K562 (cell line): ENCODE data around the gene LIF. TPM values are rescaled to one million over a fixed set of nuclear protein-coding genes. Genes with fewer than 3 reads are reported as not detected.

Experiments
- ATAC-seq: fragments of 200-7000 bp; cut with Tn5 transposase; 3 replicates; pipeline ENCODE4 v1.9.1; 2020; ENCODE audit warnings: moderate library complexity
- BruUV-seq: library from RNA; stranded (reverse); fragments of 400-500 nt; replicated peaks from 2 replicates; lab custom pipeline; 2021; lab: Mats Ljungman, UMichigan
- CTCF ChIA-PET: fragments of 300-600 bp; formaldehyde crosslinking; extraction: SDS; loops from one replicate; lab custom pipeline; 2021; ENCODE audit warnings: low intra/inter-chr PET ratio; lab: Yijun Ruan, JAX
- POLR2A ChIA-PET: fragments of 300-600, 350-650 bp; sonication (Branson Sonifier 250); formaldehyde crosslinking; extraction: SDS; loops from one replicate; lab custom pipeline; 2021; ENCODE audit warnings: antibody characterized with exemption, inconsistent platforms; lab: Yijun Ruan, JAX
- DNase-seq, 4 experiments: peaks; one replicate each; pipeline versions ENCODE4 v3.0.0 to v3.0.0-alpha.2; 2011 to 2018; ENCODE audit warnings: low spot score in 3 of 4, mixed read lengths in 3 of 4; ENCODE audit errors: extremely low read depth in 1 of 4
- FAIRE-seq: peaks from 2 replicates; lab custom pipeline; 2011; peaks lifted over from hg19 to GRCh38; lab: Jason Lieb, UNC
- H2AFZ ChIP-seq: 2 replicates; pipeline ENCODE4 v1.6.0; 2011; ENCODE audit warnings: low read depth, low read length, control low read depth, inconsistent platforms
- H3K27ac ChIP-seq: fragments of 200-600 bp; 3 replicates; pipeline ENCODE4 v1.8.0; 2011; ENCODE audit warnings: low read depth, mild to moderate bottlenecking, control low read depth, inconsistent platforms, low read length, moderate library complexity, mixed read lengths; ENCODE audit errors: extremely low read depth
- H3K27me3 ChIP-seq, 2 experiments: fragments of 300-600 bp in 1 of 2; 2 replicates in 1 of 2; 3 replicates in 1 of 2; pipeline versions ENCODE4 v1.6.0 to v1.8.0; 2011; ENCODE audit warnings: inconsistent platforms in 2 of 2, low read length in 2 of 2, mild to moderate bottlenecking in 1 of 2, mixed read lengths in 1 of 2, moderate library complexity in 1 of 2; ENCODE audit not compliant: control insufficient read depth in 2 of 2, insufficient read depth in 2 of 2
- H3K36me3 ChIP-seq: fragments of 300-600 bp; 3 replicates; pipeline ENCODE4 v1.8.0; 2011; ENCODE audit warnings: mild to moderate bottlenecking, low read length, inconsistent platforms; ENCODE audit not compliant: control insufficient read depth, insufficient read depth
- H3K4me1 ChIP-seq, 2 experiments: fragments of 200-600 bp in 1 of 2; replicated peaks in 1 of 2; 2 replicates in 1 of 2; 3 replicates in 1 of 2; pipeline versions ENCODE4 v1.5.1 to v1.8.0; 2011; ENCODE audit warnings: inconsistent platforms in 2 of 2, low read length in 2 of 2, mild to moderate bottlenecking in 1 of 2, mixed read lengths in 1 of 2, moderate library complexity in 1 of 2; ENCODE audit not compliant: control insufficient read depth in 2 of 2, insufficient read depth in 2 of 2
- H3K4me2 ChIP-seq: 2 replicates; pipeline ENCODE4 v1.6.1; 2011; ENCODE audit warnings: low read length, control low read depth, inconsistent platforms, mixed read lengths; ENCODE audit not compliant: insufficient read depth
- H3K4me3 ChIP-seq: fragments of 200-600 bp; sonication (generic), shearing (Covaris generic); 2 replicates; pipeline ENCODE4 v1.5.1; 2016; ENCODE audit warnings: control low read depth, inconsistent platforms
- H3K79me2 ChIP-seq: fragments of 200-600 bp; 3 replicates; pipeline ENCODE4 v1.8.0; 2011; ENCODE audit warnings: low read length, inconsistent platforms; ENCODE audit not compliant: control insufficient read depth, insufficient read depth
- H3K9ac ChIP-seq, 2 experiments: 2 replicates each; pipeline versions ENCODE4 v1.6.0 to v1.6.1; 2011; ENCODE audit warnings: low read depth in 2 of 2, low read length in 2 of 2, control low read depth in 1 of 2, inconsistent platforms in 1 of 2, mild to moderate bottlenecking in 1 of 2, mixed read lengths in 1 of 2; ENCODE audit not compliant: insufficient read depth in 1 of 2
- H3K9me1 ChIP-seq: one replicate; pipeline ENCODE4 v1.6.0; 2011; ENCODE audit warnings: inconsistent platforms, mild to moderate bottlenecking, low read length, moderate library complexity; ENCODE audit not compliant: control insufficient read depth, insufficient read depth
- H3K9me3 ChIP-seq: replicated peaks from 2 replicates; pipeline ENCODE4 v1.5.1; 2011; ENCODE audit warnings: low read depth, low read length, inconsistent platforms; ENCODE audit not compliant: control insufficient read depth, insufficient read depth
- H4K20me1 ChIP-seq: replicated peaks from 2 replicates; pipeline ENCODE4 v1.6.1; 2011; ENCODE audit warnings: low read length, inconsistent platforms, mixed read lengths; ENCODE audit not compliant: control insufficient read depth, insufficient read depth
- CTCFL ChIP-seq: IDR thresholded peaks from 2 replicates; pipeline ENCODE4 v1.6.1; 2011; ENCODE audit warnings: borderline replicate concordance, low read depth, mild to moderate bottlenecking, moderate library complexity, low read length; ENCODE audit not compliant: insufficient read depth, poor library complexity, severe bottlenecking
- EGR1 ChIP-seq: fragments of 450-650 bp; conservative IDR thresholded peaks from 2 replicates; pipeline ENCODE4 v1.6.1; 2017; ENCODE audit warnings: mild to moderate bottlenecking
- MEIS2 ChIP-seq: fragments of 450-650 bp; IDR thresholded peaks from 2 replicates; pipeline ENCODE4 v1.6.1; 2014; ENCODE audit warnings: mild to moderate bottlenecking; ENCODE audit not compliant: partially characterized antibody
- ZBTB2 ChIP-seq: fragments of 450-650 bp; IDR thresholded peaks from 2 replicates; pipeline ENCODE4 v1.6.1; 2016; ENCODE audit warnings: antibody characterized with exemption
- WGBS: fragments of 100-300 bp; shearing (Covaris generic); methylation state at CpG from one replicate; pipeline ENCODE4 v1.1.6; 2016; ENCODE audit warnings: low coverage, mixed read lengths; ENCODE audit not compliant: insufficient coverage; ENCODE audit errors: missing lambda C conversion rate; 5-methylcytosine and 5-hydroxymethylcytosine counted together
- in situ Hi-C: fragments of 300-500 bp; cut with MboI; formaldehyde crosslinking; loops from 4 replicates; pipeline ENCODE4 v1.15.0; 2018; ENCODE audit warnings: inconsistent platforms, mixed read lengths
- intact Hi-C: fragments of 100-400 bp; cut with micrococcal nuclease; formaldehyde crosslinking; loops from 2 replicates; pipeline ENCODE4 v1.14.2; 2022
- polyA plus RNA-seq, 8 experiments: library from polyadenylated mRNA; depleted of rRNA in 4 of 8; stranded (reverse) in 5 of 8; unstranded in 3 of 8; fragments of >200 nt; fragmentation: Nextera tagmentation in 2 of 8; fragmentation: Illumina TruSeq in 1 of 8; extraction: Ambion mirVana in 2 of 8; extraction: Trizol in 1 of 8; gene quantifications; 2 replicates each; pipeline versions ENCODE4 v1.2.1 to v1.2.3, GENCODE V29; 2011 to 2014; ENCODE audit warnings: inconsistent platforms in 1 of 8, missing spikeins in 1 of 8
- total RNA-seq, 7 experiments: library from RNA; depleted of rRNA in 6 of 7; stranded (reverse); fragments of >200 nt in 6 of 7; fragmentation: Illumina TruSeq in 2 of 7; extraction: Trizol in 2 of 7; gene quantifications; 2 replicates each; pipeline versions ENCODE4 v1.2.1 to v1.2.3, GENCODE V29; 2011 to 2021; ENCODE audit warnings: low replicate concordance in 1 of 7

Gene LIF
- total and polyA plus RNA-seq, 9 of the 15 experiments (the other 6 are each of a cell fraction or from before 2014, with no cell fraction given): 0.05 to 0.39 (median 0.18) TPM; not detected in 3

GRCh38 chr22:30240541-30241417 is 5.8 kb downstream of the LIF start:
- intact Hi-C loops (no loop called here), in situ Hi-C loops (loop anchor here (5.0 kb wide), 1 partner anchor 133 kb away; no protein-coding TSS in a partner anchor)
- H3K9me3 ChIP-seq: no peaks in the 10 kb centered on the region
- peaks cover 0 to 29% of the 10 kb centered on the region in 2 experiments; a peak in 2 of 5 replicates for H3K27me3 ChIP-seq
- TF ChIP-seq EGR1: 0 out of 2 replicates have a peak, but pooled peaks have one; percentile 14
- TF ChIP-seq CTCFL: no peak
- TF ChIP-seq ZBTB2: no peak
- no peak for TF ChIP-seq MEIS2
- ChIA-PET CTCF (no interaction called here), POLR2A (interaction anchor here (0.5 to 0.6 kb wide), 2 partner anchors 9 to 63 kb away, joined by 3 read pairs; no protein-coding TSS in a partner anchor)
- no peak overlapping the region for H3K27ac ChIP-seq
- no peak overlapping the region for H2AFZ ChIP-seq
- no peaks in the 10 kb centered on the region for H3K9me1 ChIP-seq
- no peaks in the 10 kb centered on the region for H3K79me2 ChIP-seq
- no peak for FAIRE-seq
- H4K20me1 ChIP-seq: 0 out of 2 replicates have a peak, but pooled peaks cover 4% of the 10 kb centered on the region
- 20% methylated on average over 21 of the region's 24 CpGs for WGBS
- peaks cover 3 to 14% of the 10 kb centered on the region in 2 experiments; a peak in 3 of 5 replicates for H3K4me1 ChIP-seq
- no peaks in the 10 kb centered on the region for H3K36me3 ChIP-seq
- no peak overlapping the region for H3K9ac ChIP-seq
- H3K4me3 ChIP-seq: no peak overlapping the region
- DNase-seq: no peak
- BruUV-seq: no TSS peak
- no peak for ATAC-seq
- H3K4me2 ChIP-seq: no peak overlapping the region
